Measurements from ENCODE around the gene FBXW9. TPM values are rescaled to one million over a fixed set of nuclear protein-coding genes. Genes with fewer than 3 reads are reported as not detected.

The FBXW9 gene
- total and polyA plus RNA-seq, 2 of the 8 experiments (the other 6 are each of a cell fraction or from before 2014, with no cell fraction given), result 10.8 to 30.1 TPM

DNA sequence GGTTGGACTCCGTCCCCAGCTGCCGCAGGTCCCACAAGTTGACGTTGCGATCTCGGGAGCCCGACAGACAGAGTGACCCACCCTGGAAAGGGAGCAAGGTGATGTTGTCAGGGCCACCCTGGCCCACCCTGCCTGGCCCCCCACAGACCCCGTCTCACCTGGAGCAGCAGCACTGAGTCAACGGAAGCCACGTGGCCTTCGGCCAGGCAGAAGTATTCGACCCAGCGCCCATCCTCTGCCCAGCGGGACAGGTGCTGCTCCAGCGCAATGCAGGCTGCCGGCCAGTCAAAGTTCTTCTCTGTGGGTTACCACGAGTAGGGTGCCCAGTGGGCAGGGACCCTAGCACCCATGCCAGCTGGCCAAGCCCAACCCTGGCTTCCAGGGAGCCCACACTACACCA is 1.8 kb downstream of the FBXW9 start (continued):
- TF ChIP-seq SAP30 (IDR thresholded peaks at IDR 0.05; ENCODE audit: insufficient read depth, insufficient replicate concordance, low read length) (no peak), BACH1 (IDR thresholded peaks at IDR 0.05; ENCODE audit: low read length) (no peak), GTF2F1 (IDR thresholded peaks at IDR 0.05; ENCODE audit: borderline replicate concordance, low read depth, low read length) (no peak), JUN (IDR thresholded peaks at IDR 0.05; ENCODE audit: low read depth, low read length) (no peak), CBX8 (IDR thresholded peaks at IDR 0.05; ENCODE audit: borderline replicate concordance, low read depth, low read length) (no peak)
- TF ChIP-seq, protein P1, sequence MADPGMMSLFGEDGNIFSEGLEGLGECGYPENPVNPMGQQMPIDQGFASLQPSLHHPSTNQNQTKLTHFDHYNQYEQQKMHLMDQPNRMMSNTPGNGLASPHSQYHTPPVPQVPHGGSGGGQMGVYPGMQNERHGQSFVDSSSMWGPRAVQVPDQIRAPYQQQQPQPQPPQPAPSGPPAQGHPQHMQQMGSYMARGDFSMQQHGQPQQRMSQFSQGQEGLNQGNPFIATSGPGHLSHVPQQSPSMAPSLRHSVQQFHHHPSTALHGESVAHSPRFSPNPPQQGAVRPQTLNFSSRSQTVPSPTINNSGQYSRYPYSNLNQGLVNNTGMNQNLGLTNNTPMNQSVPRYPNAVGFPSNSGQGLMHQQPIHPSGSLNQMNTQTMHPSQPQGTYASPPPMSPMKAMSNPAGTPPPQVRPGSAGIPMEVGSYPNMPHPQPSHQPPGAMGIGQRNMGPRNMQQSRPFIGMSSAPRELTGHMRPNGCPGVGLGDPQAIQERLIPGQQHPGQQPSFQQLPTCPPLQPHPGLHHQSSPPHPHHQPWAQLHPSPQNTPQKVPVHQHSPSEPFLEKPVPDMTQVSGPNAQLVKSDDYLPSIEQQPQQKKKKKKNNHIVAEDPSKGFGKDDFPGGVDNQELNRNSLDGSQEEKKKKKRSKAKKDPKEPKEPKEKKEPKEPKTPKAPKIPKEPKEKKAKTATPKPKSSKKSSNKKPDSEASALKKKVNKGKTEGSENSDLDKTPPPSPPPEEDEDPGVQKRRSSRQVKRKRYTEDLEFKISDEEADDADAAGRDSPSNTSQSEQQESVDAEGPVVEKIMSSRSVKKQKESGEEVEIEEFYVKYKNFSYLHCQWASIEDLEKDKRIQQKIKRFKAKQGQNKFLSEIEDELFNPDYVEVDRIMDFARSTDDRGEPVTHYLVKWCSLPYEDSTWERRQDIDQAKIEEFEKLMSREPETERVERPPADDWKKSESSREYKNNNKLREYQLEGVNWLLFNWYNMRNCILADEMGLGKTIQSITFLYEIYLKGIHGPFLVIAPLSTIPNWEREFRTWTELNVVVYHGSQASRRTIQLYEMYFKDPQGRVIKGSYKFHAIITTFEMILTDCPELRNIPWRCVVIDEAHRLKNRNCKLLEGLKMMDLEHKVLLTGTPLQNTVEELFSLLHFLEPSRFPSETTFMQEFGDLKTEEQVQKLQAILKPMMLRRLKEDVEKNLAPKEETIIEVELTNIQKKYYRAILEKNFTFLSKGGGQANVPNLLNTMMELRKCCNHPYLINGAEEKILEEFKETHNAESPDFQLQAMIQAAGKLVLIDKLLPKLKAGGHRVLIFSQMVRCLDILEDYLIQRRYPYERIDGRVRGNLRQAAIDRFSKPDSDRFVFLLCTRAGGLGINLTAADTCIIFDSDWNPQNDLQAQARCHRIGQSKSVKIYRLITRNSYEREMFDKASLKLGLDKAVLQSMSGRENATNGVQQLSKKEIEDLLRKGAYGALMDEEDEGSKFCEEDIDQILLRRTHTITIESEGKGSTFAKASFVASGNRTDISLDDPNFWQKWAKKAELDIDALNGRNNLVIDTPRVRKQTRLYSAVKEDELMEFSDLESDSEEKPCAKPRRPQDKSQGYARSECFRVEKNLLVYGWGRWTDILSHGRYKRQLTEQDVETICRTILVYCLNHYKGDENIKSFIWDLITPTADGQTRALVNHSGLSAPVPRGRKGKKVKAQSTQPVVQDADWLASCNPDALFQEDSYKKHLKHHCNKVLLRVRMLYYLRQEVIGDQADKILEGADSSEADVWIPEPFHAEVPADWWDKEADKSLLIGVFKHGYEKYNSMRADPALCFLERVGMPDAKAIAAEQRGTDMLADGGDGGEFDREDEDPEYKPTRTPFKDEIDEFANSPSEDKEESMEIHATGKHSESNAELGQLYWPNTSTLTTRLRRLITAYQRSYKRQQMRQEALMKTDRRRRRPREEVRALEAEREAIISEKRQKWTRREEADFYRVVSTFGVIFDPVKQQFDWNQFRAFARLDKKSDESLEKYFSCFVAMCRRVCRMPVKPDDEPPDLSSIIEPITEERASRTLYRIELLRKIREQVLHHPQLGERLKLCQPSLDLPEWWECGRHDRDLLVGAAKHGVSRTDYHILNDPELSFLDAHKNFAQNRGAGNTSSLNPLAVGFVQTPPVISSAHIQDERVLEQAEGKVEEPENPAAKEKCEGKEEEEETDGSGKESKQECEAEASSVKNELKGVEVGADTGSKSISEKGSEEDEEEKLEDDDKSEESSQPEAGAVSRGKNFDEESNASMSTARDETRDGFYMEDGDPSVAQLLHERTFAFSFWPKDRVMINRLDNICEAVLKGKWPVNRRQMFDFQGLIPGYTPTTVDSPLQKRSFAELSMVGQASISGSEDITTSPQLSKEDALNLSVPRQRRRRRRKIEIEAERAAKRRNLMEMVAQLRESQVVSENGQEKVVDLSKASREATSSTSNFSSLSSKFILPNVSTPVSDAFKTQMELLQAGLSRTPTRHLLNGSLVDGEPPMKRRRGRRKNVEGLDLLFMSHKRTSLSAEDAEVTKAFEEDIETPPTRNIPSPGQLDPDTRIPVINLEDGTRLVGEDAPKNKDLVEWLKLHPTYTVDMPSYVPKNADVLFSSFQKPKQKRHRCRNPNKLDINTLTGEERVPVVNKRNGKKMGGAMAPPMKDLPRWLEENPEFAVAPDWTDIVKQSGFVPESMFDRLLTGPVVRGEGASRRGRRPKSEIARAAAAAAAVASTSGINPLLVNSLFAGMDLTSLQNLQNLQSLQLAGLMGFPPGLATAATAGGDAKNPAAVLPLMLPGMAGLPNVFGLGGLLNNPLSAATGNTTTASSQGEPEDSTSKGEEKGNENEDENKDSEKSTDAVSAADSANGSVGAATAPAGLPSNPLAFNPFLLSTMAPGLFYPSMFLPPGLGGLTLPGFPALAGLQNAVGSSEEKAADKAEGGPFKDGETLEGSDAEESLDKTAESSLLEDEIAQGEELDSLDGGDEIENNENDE (IDR thresholded peaks at IDR 0.05; ENCODE audit: insufficient replicate concordance, low read length), result no peak

Data from H1 (cell line).